CD4-positive, alpha-beta T cell (primary cell): ENCODE data around the gene ACTR3. TPM values are rescaled to one million over a fixed set of nuclear protein-coding genes. Genes with fewer than 3 reads are reported as not detected.
A peak's percentile ranks its signal among the peaks of the same experiment; 100 is the strongest.

Experiments
- ATAC-seq: fragments of 200-7000 bp; cut with Tn5 transposase; one replicate; pipeline ENCODE4 v1.10.0; 2022; ENCODE audit warnings: mild to moderate bottlenecking; ENCODE audit not compliant: poor library complexity
- CTCF ChIA-PET: fragments of 350-600 bp; sonication (Branson Sonifier 250); formaldehyde crosslinking; loops from one replicate; lab custom pipeline; 2021; ENCODE audit warnings: antibody characterized with exemption, inconsistent platforms; lab: Charles Lee
- POLR2A ChIA-PET: fragments of 350-600 bp; sonication (Branson Sonifier 250); formaldehyde crosslinking; loops from one replicate; lab custom pipeline; 2021; ENCODE audit warnings: antibody characterized with exemption, inconsistent platforms; lab: Charles Lee
- DNase-seq, 14 experiments: peaks; one replicate each; pipeline ENCODE4 v3.0.0-alpha.2; 2013 to 2020; ENCODE audit warnings: mixed read lengths in 2 of 14
- H3K27ac ChIP-seq, 2 donors: one replicate each; pipeline versions ENCODE4 v1.5.1 to v1.7.0; 2013; ENCODE audit warnings: low read length in 2 of 2, low read depth in 1 of 2, mild to moderate bottlenecking in 1 of 2
- H3K27me3 ChIP-seq, 2 experiments: 1 replicate in 1 of 2; 2 replicates in 1 of 2; pipeline versions ENCODE4 v1.6.1 to v1.7.0; 2013; ENCODE audit warnings: low read length in 2 of 2, control low read depth in 1 of 2, mild to moderate bottlenecking in 1 of 2, moderate library complexity in 1 of 2; ENCODE audit not compliant: insufficient read depth in 2 of 2, control insufficient read depth in 1 of 2
- H3K36me3 ChIP-seq: one replicate; pipeline ENCODE4 v1.6.1; 2013; ENCODE audit warnings: low read length, control low read depth; ENCODE audit not compliant: insufficient read depth
- H3K4me1 ChIP-seq: one replicate; pipeline ENCODE4 v1.6.1; 2013; ENCODE audit warnings: low read length, control low read depth; ENCODE audit not compliant: insufficient read depth
- H3K4me3 ChIP-seq: one replicate; pipeline ENCODE4 v1.5.1; 2013; ENCODE audit warnings: mild to moderate bottlenecking, low read length, moderate library complexity
- H3K9me3 ChIP-seq, 2 experiments: 1 replicate in 1 of 2; 2 replicates in 1 of 2; pipeline versions ENCODE4 v1.6.1 to v1.7.0; 2013; ENCODE audit warnings: low read length in 2 of 2, mild to moderate bottlenecking in 2 of 2, control low read depth in 1 of 2, moderate library complexity in 1 of 2; ENCODE audit not compliant: control insufficient read depth in 1 of 2, insufficient read depth in 1 of 2
- H3K27ac Mint-ChIP-seq: one replicate; pipeline ENCODE4 v1.8.0; 2020; ENCODE audit warnings: mixed read lengths
- H3K27me3 Mint-ChIP-seq: one replicate; pipeline ENCODE4 v1.8.0; 2021; ENCODE audit warnings: mixed read lengths
- H3K36me3 Mint-ChIP-seq: one replicate; pipeline ENCODE4 v1.8.0; 2021; ENCODE audit warnings: low read depth, mixed read lengths
- H3K4me1 Mint-ChIP-seq: one replicate; pipeline ENCODE4 v1.8.0; 2021; ENCODE audit warnings: low read depth, mixed read lengths
- H3K4me3 Mint-ChIP-seq: one replicate; pipeline ENCODE4 v1.8.0; 2020; ENCODE audit warnings: mild to moderate bottlenecking, mixed read lengths
- H3K9me3 Mint-ChIP-seq: one replicate; pipeline ENCODE4 v1.8.0; 2020; ENCODE audit warnings: mixed read lengths
- CTCF ChIP-seq: fragments of 200-600 bp; IDR thresholded peaks from one replicate; pipeline ENCODE4 v1.8.0; 2022; ENCODE audit warnings: antibody characterized with exemption, mild to moderate bottlenecking
- intact Hi-C, 2 experiments: fragments of 100-400 bp; cut with DNase I in 1 of 2; cut with micrococcal nuclease in 1 of 2; formaldehyde crosslinking; loops; one replicate each; pipeline versions ENCODE4 v1.15.1 to v1.9.0; 2023 to 2025; cut with DNase I, micrococcal nuclease
- total RNA-seq, 174 experiments: library from RNA in 2 of 174; stranded (reverse) in 2 of 174; gene quantifications; one replicate each; pipeline ENCODE4 v1.2.3 and lab custom pipeline; 2021 to 2026

Gene ACTR3
- total RNA-seq, 2 experiments from 2014 or later: 118 to 123 TPM

GRCh38 chr2:113892004-113892710, 2.3 kb downstream of the ACTR3 start:
- peaks cover 39% of the 10 kb centered on the region for H3K4me1 ChIP-seq
- ATAC-seq: no peak
- Mint-ChIP-seq H3K4me3 (peak overlapping the region; percentile 77), H3K27me3 (no peaks in the 10 kb centered on the region), H3K36me3 (peaks cover 71% of the 10 kb centered on the region), H3K27ac (peak overlapping the region; percentile 94), H3K4me1 (peaks cover 89% of the 10 kb centered on the region), H3K9me3 (no peaks in the 10 kb centered on the region)
- peaks cover 7% of the 10 kb centered on the region for H3K36me3 ChIP-seq
- no peaks in the 10 kb centered on the region for H3K27me3 ChIP-seq
- ChIA-PET CTCF (interaction anchor here (1.4 kb wide), 1 partner anchor 15 kb away, joined by 4 read pairs; no protein-coding TSS in a partner anchor), POLR2A (interaction anchor here (4.1 kb wide), 1 partner anchor 136 kb away, joined by 48 read pairs; the partner anchor contains the start of gene SLC35F5)
- no peak for TF ChIP-seq CTCF
- no peak for DNase-seq
- no peaks in the 10 kb centered on the region for H3K9me3 ChIP-seq
- peak overlapping the region; percentile 96 to 98 for H3K27ac ChIP-seq
- H3K4me3 ChIP-seq: peak overlapping the region; percentile 86
- intact Hi-C loops: loop anchor here (5.0 to 10.0 kb wide), 4 partner anchors 35 to 1707 kb away; partner anchors contain the start of gene TTL (in 1 of the 2)

- H3K4me3 ChIP-seq: peak overlapping the region; percentile 28
- H3K4me1 ChIP-seq: peaks cover 28% of the 10 kb centered on the region
- peak overlapping the region in 1 of 2 donors; percentile 9 for H3K27ac ChIP-seq
- DNase-seq: peak in 3 of 14 experiments; percentile 21 to 55 (median 43)
- Mint-ChIP-seq H3K9me3 (no peaks in the 10 kb centered on the region), H3K27ac (peak overlapping the region; percentile 94), H3K27me3 (no peaks in the 10 kb centered on the region), H3K4me1 (peaks cover 89% of the 10 kb centered on the region), H3K4me3 (peak overlapping the region; percentile 77), H3K36me3 (peaks cover 77% of the 10 kb centered on the region)
- no peak for TF ChIP-seq CTCF
- ChIA-PET POLR2A (interaction anchor here (1.0 to 3.1 kb wide), 4 partner anchors 13 to 138 kb away, joined by 4 to 19 read pairs (median 6); partner anchors contain the start of gene SLC35F5), CTCF (interaction anchor here (0.9 to 1.4 kb wide), 5 partner anchors 8 to 16 kb away, joined by 3 to 6 read pairs (median 5); no protein-coding TSS in a partner anchor)
- peaks cover 10% of the 10 kb centered on the region for H3K36me3 ChIP-seq
- no peak for ATAC-seq
- intact Hi-C loops: loop anchor here (2.0 to 10.0 kb wide), 5 partner anchors 15 to 1709 kb away; partner anchors contain the start of gene TTL (in 1 of the 2)
- no peaks in the 10 kb centered on the region for H3K9me3 ChIP-seq
- H3K27me3 ChIP-seq: no peaks in the 10 kb centered on the region
Observed at GRCh38 chr2:113894156-113894743, 4.4 kb downstream of the ACTR3 start.

DNA sequence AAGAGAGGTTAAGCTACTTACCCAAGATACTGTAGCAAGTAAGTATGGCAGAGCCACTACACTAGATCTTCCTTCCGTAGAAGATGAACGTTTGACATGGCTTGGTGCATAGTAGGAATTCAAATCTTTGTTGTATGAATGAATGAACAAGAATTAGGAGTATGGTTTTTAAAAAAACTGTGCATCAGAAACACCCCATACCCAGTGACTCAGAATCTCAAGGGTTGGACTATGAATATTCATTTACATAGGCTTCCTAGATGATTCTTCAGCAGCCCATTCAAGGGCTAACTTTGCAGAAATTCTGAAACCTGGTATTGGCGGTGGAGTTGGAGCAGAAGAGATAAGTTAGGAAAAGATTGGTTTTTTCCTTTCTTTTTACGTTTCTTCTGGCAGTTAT, 5.4 kb downstream of the ACTR3 start:
- Mint-ChIP-seq H3K27me3 (no peaks in the 10 kb centered on the region), H3K9me3 (no peaks in the 10 kb centered on the region), H3K4me3 (peak overlapping the region; percentile 43), H3K36me3 (peaks cover 71% of the 10 kb centered on the region), H3K4me1 (peaks cover 95% of the 10 kb centered on the region), H3K27ac (peak overlapping the region; percentile 94)
- peaks cover 11% of the 10 kb centered on the region for H3K36me3 ChIP-seq
- ATAC-seq (no peak), DNase-seq (peak in 1 of 14 experiments; percentile 33)
- H3K4me3 ChIP-seq: peak overlapping the region; percentile 28
- H3K27me3 ChIP-seq: no peaks in the 10 kb centered on the region
- ChIA-PET POLR2A (interaction anchor here (1.1 to 3.1 kb wide), 2 partner anchors 15 to 139 kb away, joined by 3 to 19 read pairs; partner anchors contain the start of gene SLC35F5), CTCF (interaction anchor here (1.0 kb wide), 1 partner anchor 15 kb away, joined by 3 read pairs; no protein-coding TSS in a partner anchor)
- H3K4me1 ChIP-seq: peaks cover 30% of the 10 kb centered on the region
- TF ChIP-seq CTCF: no peak
- no peak overlapping the region for H3K27ac ChIP-seq
- intact Hi-C loops: loop anchor here (2.0 to 10.0 kb wide), 3 partner anchors 14 to 1710 kb away; no protein-coding TSS in a partner anchor
- no peaks in the 10 kb centered on the region for H3K9me3 ChIP-seq
